ENCODE measurements around the gene SAFB.

DNA sequence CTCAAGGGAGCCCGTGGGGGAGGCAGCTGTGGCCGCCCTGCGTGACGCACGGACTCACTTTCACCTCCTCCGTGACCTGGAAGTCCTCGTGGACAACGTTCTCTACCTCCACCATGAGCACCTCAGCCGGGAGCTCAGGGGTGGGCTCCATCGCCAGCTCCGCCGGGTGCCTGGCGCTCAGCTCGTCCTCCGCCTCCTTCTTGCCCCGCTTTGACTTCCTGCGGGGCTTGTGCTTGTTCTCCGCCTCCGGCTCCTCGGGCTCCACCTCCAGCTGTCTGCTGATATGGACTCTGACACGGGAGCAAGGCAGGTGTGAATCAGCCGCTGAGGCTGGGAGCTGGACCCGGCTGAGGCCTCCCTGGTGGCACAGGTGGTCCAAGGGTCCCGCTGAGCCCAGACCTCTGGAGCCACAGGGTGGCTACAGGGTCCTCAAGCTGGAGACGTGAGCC lies 88.9 kb downstream of the SAFB start:
- TF ChIP-seq, protein P1, sequence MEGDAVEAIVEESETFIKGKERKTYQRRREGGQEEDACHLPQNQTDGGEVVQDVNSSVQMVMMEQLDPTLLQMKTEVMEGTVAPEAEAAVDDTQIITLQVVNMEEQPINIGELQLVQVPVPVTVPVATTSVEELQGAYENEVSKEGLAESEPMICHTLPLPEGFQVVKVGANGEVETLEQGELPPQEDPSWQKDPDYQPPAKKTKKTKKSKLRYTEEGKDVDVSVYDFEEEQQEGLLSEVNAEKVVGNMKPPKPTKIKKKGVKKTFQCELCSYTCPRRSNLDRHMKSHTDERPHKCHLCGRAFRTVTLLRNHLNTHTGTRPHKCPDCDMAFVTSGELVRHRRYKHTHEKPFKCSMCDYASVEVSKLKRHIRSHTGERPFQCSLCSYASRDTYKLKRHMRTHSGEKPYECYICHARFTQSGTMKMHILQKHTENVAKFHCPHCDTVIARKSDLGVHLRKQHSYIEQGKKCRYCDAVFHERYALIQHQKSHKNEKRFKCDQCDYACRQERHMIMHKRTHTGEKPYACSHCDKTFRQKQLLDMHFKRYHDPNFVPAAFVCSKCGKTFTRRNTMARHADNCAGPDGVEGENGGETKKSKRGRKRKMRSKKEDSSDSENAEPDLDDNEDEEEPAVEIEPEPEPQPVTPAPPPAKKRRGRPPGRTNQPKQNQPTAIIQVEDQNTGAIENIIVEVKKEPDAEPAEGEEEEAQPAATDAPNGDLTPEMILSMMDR (IDR thresholded peaks at IDR 0.05) = no peak
- TF ChIP-seq HOXB13 (CRISPR knock-in tag; IDR thresholded peaks at IDR 0.05; ENCODE audit: low read depth) (no peak), SMC3 (IDR thresholded peaks at IDR 0.05) (no peak), ESRRA (IDR thresholded peaks at IDR 0.05; ENCODE audit: borderline replicate concordance, low read length) (no peak), POLR2A (IDR thresholded peaks at IDR 0.05; ENCODE audit: low read length) (no peak), EP300 (IDR thresholded peaks at IDR 0.05) (no peak), CBX2 (IDR thresholded peaks at IDR 0.05; ENCODE audit: borderline replicate concordance, low read depth) (no peak)
- TF ChIP-seq, protein P2, sequence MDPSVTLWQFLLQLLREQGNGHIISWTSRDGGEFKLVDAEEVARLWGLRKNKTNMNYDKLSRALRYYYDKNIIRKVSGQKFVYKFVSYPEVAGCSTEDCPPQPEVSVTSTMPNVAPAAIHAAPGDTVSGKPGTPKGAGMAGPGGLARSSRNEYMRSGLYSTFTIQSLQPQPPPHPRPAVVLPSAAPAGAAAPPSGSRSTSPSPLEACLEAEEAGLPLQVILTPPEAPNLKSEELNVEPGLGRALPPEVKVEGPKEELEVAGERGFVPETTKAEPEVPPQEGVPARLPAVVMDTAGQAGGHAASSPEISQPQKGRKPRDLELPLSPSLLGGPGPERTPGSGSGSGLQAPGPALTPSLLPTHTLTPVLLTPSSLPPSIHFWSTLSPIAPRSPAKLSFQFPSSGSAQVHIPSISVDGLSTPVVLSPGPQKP (IDR thresholded peaks at IDR 0.05; ENCODE audit: low read depth, low read length) = no peak
- TF ChIP-seq, protein P3, sequence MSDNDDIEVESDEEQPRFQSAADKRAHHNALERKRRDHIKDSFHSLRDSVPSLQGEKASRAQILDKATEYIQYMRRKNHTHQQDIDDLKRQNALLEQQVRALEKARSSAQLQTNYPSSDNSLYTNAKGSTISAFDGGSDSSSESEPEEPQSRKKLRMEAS (IDR thresholded peaks at IDR 0.05) = no peak
